ENCODE results near the gene PMM1.
"Not testable (repeated sequence)": the region's sequence is repeated elsewhere in the genome, so short reads cannot be mapped to it uniquely, and the experiment has no call there.

DNA sequence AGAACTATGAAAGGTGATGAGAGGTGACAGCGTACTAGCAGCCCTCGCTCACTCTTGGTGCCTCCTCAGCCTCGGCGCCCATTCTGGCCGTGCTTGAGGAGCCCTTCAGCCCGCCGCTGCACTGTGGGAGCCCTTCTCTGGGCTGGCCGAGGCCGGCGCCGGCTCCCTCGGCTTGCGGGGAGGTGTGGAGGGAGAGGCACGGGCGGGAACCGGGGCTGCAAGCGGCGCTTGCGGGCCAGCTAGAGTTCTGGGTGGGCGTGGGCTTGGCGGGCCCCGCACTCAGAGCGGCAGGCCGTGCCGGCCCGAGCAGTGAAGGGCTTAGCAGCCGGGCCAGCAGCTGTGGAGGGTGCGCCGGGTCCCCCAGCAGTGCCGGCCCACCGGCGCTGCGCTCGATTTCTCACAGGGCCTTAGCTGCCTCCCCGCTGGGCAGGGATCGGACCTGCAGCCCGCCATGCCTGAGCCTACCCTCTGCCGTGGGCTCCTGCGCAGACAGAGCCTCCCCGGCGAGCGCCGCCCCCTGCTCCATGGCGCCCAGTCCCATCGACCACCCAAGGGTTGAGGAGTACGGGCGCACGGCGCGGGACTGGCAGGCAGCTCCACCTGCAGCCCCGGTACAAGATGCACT lies 3.8 kb upstream of the PMM1 start:
- TF ChIP-seq, protein P1, sequence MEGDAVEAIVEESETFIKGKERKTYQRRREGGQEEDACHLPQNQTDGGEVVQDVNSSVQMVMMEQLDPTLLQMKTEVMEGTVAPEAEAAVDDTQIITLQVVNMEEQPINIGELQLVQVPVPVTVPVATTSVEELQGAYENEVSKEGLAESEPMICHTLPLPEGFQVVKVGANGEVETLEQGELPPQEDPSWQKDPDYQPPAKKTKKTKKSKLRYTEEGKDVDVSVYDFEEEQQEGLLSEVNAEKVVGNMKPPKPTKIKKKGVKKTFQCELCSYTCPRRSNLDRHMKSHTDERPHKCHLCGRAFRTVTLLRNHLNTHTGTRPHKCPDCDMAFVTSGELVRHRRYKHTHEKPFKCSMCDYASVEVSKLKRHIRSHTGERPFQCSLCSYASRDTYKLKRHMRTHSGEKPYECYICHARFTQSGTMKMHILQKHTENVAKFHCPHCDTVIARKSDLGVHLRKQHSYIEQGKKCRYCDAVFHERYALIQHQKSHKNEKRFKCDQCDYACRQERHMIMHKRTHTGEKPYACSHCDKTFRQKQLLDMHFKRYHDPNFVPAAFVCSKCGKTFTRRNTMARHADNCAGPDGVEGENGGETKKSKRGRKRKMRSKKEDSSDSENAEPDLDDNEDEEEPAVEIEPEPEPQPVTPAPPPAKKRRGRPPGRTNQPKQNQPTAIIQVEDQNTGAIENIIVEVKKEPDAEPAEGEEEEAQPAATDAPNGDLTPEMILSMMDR (IDR thresholded peaks at IDR 0.05) = not testable (repeated sequence)
- not testable (repeated sequence) for TF ChIP-seq POLR2A (IDR thresholded peaks at IDR 0.05)
